GM21423 (cell line): ENCODE measurements around the gene BOLA2B.
A peak's percentile ranks its signal among the peaks of the same experiment; 100 is the strongest.
"Not testable (repeated sequence)": the region's sequence is repeated elsewhere in the genome, so short reads cannot be mapped to it uniquely, and the experiment has no call there.

Experiments
- ATAC-seq: cut with Tn5 transposase; IDR thresholded peaks from one replicate; pipeline ENCODE4 v1.9.1; 2021; ENCODE audit warnings: mild to moderate bottlenecking, moderate library complexity; ENCODE audit not compliant: unreplicated experiment

Gene BOLA2B

GRCh38 chr16:30184891-30185682 is 8.4 kb downstream of the BOLA2B start:
- no peak for ATAC-seq

GRCh38 chr16:30184096-30184890 is 9.2 kb downstream of the BOLA2B start:
- peak; percentile 30 for ATAC-seq

GRCh38 chr16:30183233-30184095 is 10.0 kb downstream of the BOLA2B start, which contains the start of gene CORO1A:
Gene CORO1A, plus strand, starts transcription at chr16:30183602. Its CDS starts 1,608 bp downstream, at chr16:30185210.
- ATAC-seq: peak; percentile 45

- no peak for ATAC-seq
These were observed 12.7 kb downstream of the BOLA2B start for GRCh38 chr16:30180741-30181140.

GRCh38 chr16:30179931-30180330 is 13.5 kb downstream of the BOLA2B start:
- ATAC-seq: no peak

GRCh38 chr16:30179195-30179594 is 14.3 kb downstream of the BOLA2B start:
- no peak for ATAC-seq

- not testable (repeated sequence) for ATAC-seq
These were observed 16.6 kb downstream of the BOLA2B start for GRCh38 chr16:30176876-30177275.

- no peak for ATAC-seq
These were observed 20.4 kb downstream of the BOLA2B start for GRCh38 chr16:30173054-30173453.

- not testable (repeated sequence) for ATAC-seq
These were observed 23.3 kb downstream of the BOLA2B start for GRCh38 chr16:30170145-30170544.

- not testable (repeated sequence) for ATAC-seq
These were observed 24.1 kb downstream of the BOLA2B start for GRCh38 chr16:30169416-30169815.

- not testable (repeated sequence) for ATAC-seq
These were observed 24.7 kb downstream of the BOLA2B start for GRCh38 chr16:30168746-30169145.

- ATAC-seq: peak; percentile 63
These were observed 27.1 kb downstream of the BOLA2B start for GRCh38 chr16:30166202-30166902.

- ATAC-seq: no peak
These were observed 29.9 kb downstream of the BOLA2B start for GRCh38 chr16:30163538-30163937.

- no peak for ATAC-seq
These were observed 36.3 kb downstream of the BOLA2B start for GRCh38 chr16:30157214-30157613.

- no peak for ATAC-seq
These were observed 38.3 kb downstream of the BOLA2B start for GRCh38 chr16:30155188-30155587.

GRCh38 chr16:30152517-30152916 is 40.9 kb downstream of the BOLA2B start:
- no peak for ATAC-seq

GRCh38 chr16:30151091-30151490 is 42.4 kb downstream of the BOLA2B start:
- no peak for ATAC-seq

GRCh38 chr16:30149250-30149930 is 44.1 kb downstream of the BOLA2B start:
- ATAC-seq: no peak

- ATAC-seq: no peak
These were observed 45.5 kb downstream of the BOLA2B start for GRCh38 chr16:30147843-30148510.
